HG03066 (cell line): Measurements from ENCODE around the gene EXTL2.
"Not testable (repeated sequence)": the region's sequence is repeated elsewhere in the genome, so short reads cannot be mapped to it uniquely, and the experiment has no call there.

Experiments
- ATAC-seq: cut with Tn5 transposase; IDR thresholded peaks from one replicate; pipeline ENCODE4 v1.9.1; 2021; ENCODE audit warnings: low read depth; ENCODE audit not compliant: unreplicated experiment

Gene EXTL2

GRCh38 chr1:100894603-100895539 lies at the start of gene EXTL2:
EXTL2 (minus strand) TSS chr1:100894842; CDS start chr1:100888757, 6,085 bp downstream.
- peak; percentile 44 for ATAC-seq

- ATAC-seq, result no peak
Observed at GRCh38 chr1:100943533-100943932, 48.9 kb upstream of the EXTL2 start.

GRCh38 chr1:100942304-100943046 lies 47.8 kb upstream of the EXTL2 start:
- no peak for ATAC-seq

GRCh38 chr1:100941580-100942216 lies 47.1 kb upstream of the EXTL2 start:
- ATAC-seq, result no peak

- no peak for ATAC-seq
Observed at GRCh38 chr1:100941098-100941527, 46.5 kb upstream of the EXTL2 start.

GRCh38 chr1:100936194-100936967 lies 41.7 kb upstream of the EXTL2 start:
- no peak for ATAC-seq

- ATAC-seq, result not testable (repeated sequence)
Observed at GRCh38 chr1:100933555-100933954, 38.9 kb upstream of the EXTL2 start.

- ATAC-seq, result no peak
Observed at GRCh38 chr1:100931716-100932115, 37.1 kb upstream of the EXTL2 start.

- ATAC-seq, result no peak
Observed at GRCh38 chr1:100930494-100930893, 35.9 kb upstream of the EXTL2 start.

- no peak for ATAC-seq
Observed at GRCh38 chr1:100928128-100928527, 33.5 kb upstream of the EXTL2 start.

- ATAC-seq, result no peak
Observed at GRCh38 chr1:100927276-100927675, 32.6 kb upstream of the EXTL2 start.

GRCh38 chr1:100926240-100926639 lies 31.6 kb upstream of the EXTL2 start:
- ATAC-seq, result no peak

GRCh38 chr1:100924991-100925390 lies 30.3 kb upstream of the EXTL2 start:
- ATAC-seq, result no peak

GRCh38 chr1:100924212-100924611 lies 29.6 kb upstream of the EXTL2 start:
- no peak for ATAC-seq

GRCh38 chr1:100921110-100921706 lies 26.6 kb upstream of the EXTL2 start:
- ATAC-seq, result no peak

GRCh38 chr1:100912019-100912418 lies 17.4 kb upstream of the EXTL2 start:
- no peak for ATAC-seq

- ATAC-seq, result no peak
Observed at GRCh38 chr1:100909018-100909417, 14.4 kb upstream of the EXTL2 start.

- ATAC-seq, result no peak
Observed at GRCh38 chr1:100907887-100908286, 13.2 kb upstream of the EXTL2 start.

GRCh38 chr1:100905181-100905580 lies 10.5 kb upstream of the EXTL2 start:
- no peak for ATAC-seq

GRCh38 chr1:100904528-100904927 lies 9.9 kb upstream of the EXTL2 start:
- no peak for ATAC-seq
